HFFc6 (cell line): ENCODE results near the gene D2HGDH. TPM values are rescaled to one million over a fixed set of nuclear protein-coding genes. Genes with fewer than 3 reads are reported as not detected.
"Not testable (repeated sequence)": the region's sequence is repeated elsewhere in the genome, so short reads cannot be mapped to it uniquely, and the experiment has no call there.

Source experiments
- DNase-seq: peaks from one replicate; pipeline ENCODE4 v3.0.0-alpha.2; 2018
- H3K27ac Mint-ChIP-seq: 2 replicates; pipeline ENCODE4 v1.8.0; 2020; ENCODE audit warnings: mild to moderate bottlenecking, mixed read lengths
- H3K27me3 Mint-ChIP-seq: 2 replicates; pipeline ENCODE4 v1.8.0; 2021; ENCODE audit warnings: mild to moderate bottlenecking, moderate library complexity, mixed read lengths; ENCODE audit not compliant: insufficient read depth
- H3K36me3 Mint-ChIP-seq: 2 replicates; pipeline ENCODE4 v1.8.0; 2021; ENCODE audit warnings: low read depth, mixed read lengths
- H3K4me1 Mint-ChIP-seq: 2 replicates; pipeline ENCODE4 v1.8.0; 2020; ENCODE audit warnings: low read depth, mixed read lengths
- H3K4me3 Mint-ChIP-seq: 2 replicates; pipeline ENCODE4 v1.8.0; 2020; ENCODE audit warnings: mild to moderate bottlenecking, moderate library complexity, mixed read lengths
- H3K9me3 Mint-ChIP-seq: 2 replicates; pipeline ENCODE4 v1.8.0; 2020; ENCODE audit warnings: mild to moderate bottlenecking, mixed read lengths
- CTCF ChIP-seq: fragments of 200-600 bp; sonication (generic); IDR thresholded peaks from 2 replicates; pipeline ENCODE4 v1.5.0; 2021; ENCODE audit warnings: antibody characterized with exemption, mild to moderate bottlenecking
- total RNA-seq, 6 experiments: library from RNA; stranded (reverse); fragmentation: NEBNext Ultra II Directional; extraction: Animal tissue kit (Norgen Biotek cat#: 25700); gene quantifications; 2 replicates in 1 of 6; 3 replicates in 5 of 6; pipeline ENCODE4 v1.2.3, GENCODE V29; 2021

Gene D2HGDH
- total RNA-seq, 6 experiments from 2014 or later = 14.0 to 21.6 (median 16.4) TPM

- Mint-ChIP-seq H3K4me3 (no peak overlapping the region), H3K9me3 (no peaks in the 10 kb centered on the region), H3K27me3 (peaks cover 14% of the 10 kb centered on the region), H3K36me3 (no peaks in the 10 kb centered on the region), H3K27ac (no peak overlapping the region), H3K4me1 (no peaks in the 10 kb centered on the region)
- no peak for DNase-seq
- TF ChIP-seq CTCF = no peak
These were observed 81.3 kb downstream of the D2HGDH start for GRCh38 chr2:241815477-241816430.

GRCh38 chr2:241816431-241817121 lies 82.1 kb downstream of the D2HGDH start:
- no peak for TF ChIP-seq CTCF
- Mint-ChIP-seq H3K4me3 (no peak overlapping the region), H3K4me1 (no peaks in the 10 kb centered on the region), H3K36me3 (no peaks in the 10 kb centered on the region), H3K27ac (no peak overlapping the region), H3K9me3 (no peaks in the 10 kb centered on the region), H3K27me3 (peaks cover 12% of the 10 kb centered on the region)
- DNase-seq = no peak

GRCh38 chr2:241817126-241817820 lies 82.8 kb downstream of the D2HGDH start:
- Mint-ChIP-seq H3K27me3 (peaks cover 9% of the 10 kb centered on the region), H3K9me3 (no peaks in the 10 kb centered on the region), H3K36me3 (no peaks in the 10 kb centered on the region), H3K4me1 (no peaks in the 10 kb centered on the region), H3K27ac (no peak overlapping the region), H3K4me3 (no peak overlapping the region)
- no peak for TF ChIP-seq CTCF
- DNase-seq = no peak

GRCh38 chr2:241817821-241818215 lies 83.4 kb downstream of the D2HGDH start:
- not testable (repeated sequence) for H3K9me3 Mint-ChIP-seq, H3K4me1 Mint-ChIP-seq, H3K27ac Mint-ChIP-seq, H3K36me3 Mint-ChIP-seq, DNase-seq, H3K4me3 Mint-ChIP-seq
- H3K27me3 Mint-ChIP-seq = peaks cover 14% of the 10 kb centered on the region

Other genes with a start within 250 kb of the D2HGDH start
- gene STK25, start 226.0 kb upstream of the D2HGDH start, total RNA-seq = 100 to 1,000 TPM; 129 to 159 (median 150) TPM
- 10 to 100 TPM; 26.3 to 42.4 (median 29.1) TPM for gene BOK, start 175.9 kb upstream of the D2HGDH start, total RNA-seq
- gene THAP4, start 97.5 kb upstream of the D2HGDH start, total RNA-seq = 10 to 100 TPM; 40.6 to 47.9 (median 43.0) TPM
- gene ATG4B, start 96.9 kb upstream of the D2HGDH start, total RNA-seq = 10 to 100 TPM; 43.5 to 58.3 (median 51.9) TPM
- 10 to 100 TPM; 56.8 to 84.2 (median 76.1) TPM for gene DTYMK, start 47.8 kb upstream of the D2HGDH start, total RNA-seq
- gene ING5, start 32.6 kb upstream of the D2HGDH start, total RNA-seq = 10 to 100 TPM; 18.7 to 20.0 (median 19.5) TPM
- gene GAL3ST2, start 42.2 kb downstream of the D2HGDH start, total RNA-seq = under 1 TPM in 4 of 6 experiments, not detected in 2; 0.17 to 0.26 (median 0.23) TPM
- gene NEU4, start 74.6 kb downstream of the D2HGDH start, total RNA-seq = under 1 TPM in 1 of 6 experiments, not detected in 5; 0.08 TPM
- not detected for gene PDCD1, start 124.3 kb downstream of the D2HGDH start, total RNA-seq
- not detected for gene RTP5, start 135.1 kb downstream of the D2HGDH start, total RNA-seq